HEK293T (cell line): Measurements from ENCODE around the gene DLK1.

Experiments used
- BHLHE40 ChIP-seq: fragments of 450-650 bp; IDR thresholded peaks from 2 replicates; pipeline ENCODE4 v1.6.1; 2016; ENCODE audit warnings: mild to moderate bottlenecking, moderate library complexity, borderline replicate concordance
- FOXA1 ChIP-seq: fragments of 450-650 bp; IDR thresholded peaks from 2 replicates; pipeline ENCODE4 v1.6.1; 2016; ENCODE audit warnings: mild to moderate bottlenecking
- FOXK2 ChIP-seq: fragments of 450-650 bp; IDR thresholded peaks from 2 replicates; pipeline ENCODE4 v1.6.1; 2016; ENCODE audit warnings: mild to moderate bottlenecking
- FOXM1 ChIP-seq: fragments of 450-650 bp; IDR thresholded peaks from 2 replicates; pipeline ENCODE4 v1.6.1; 2017; ENCODE audit warnings: mild to moderate bottlenecking, borderline replicate concordance
- NFRKB ChIP-seq: fragments of 450-650 bp; IDR thresholded peaks from 2 replicates; pipeline ENCODE4 v1.6.1; 2016; ENCODE audit warnings: mild to moderate bottlenecking, moderate library complexity
- SP1 ChIP-seq: fragments of 450-650 bp; IDR thresholded peaks from 2 replicates; pipeline ENCODE4 v1.6.1; 2017
- ZNF384 ChIP-seq: fragments of 450-650 bp; IDR thresholded peaks from 2 replicates; pipeline ENCODE4 v1.6.1; 2016

DNA sequence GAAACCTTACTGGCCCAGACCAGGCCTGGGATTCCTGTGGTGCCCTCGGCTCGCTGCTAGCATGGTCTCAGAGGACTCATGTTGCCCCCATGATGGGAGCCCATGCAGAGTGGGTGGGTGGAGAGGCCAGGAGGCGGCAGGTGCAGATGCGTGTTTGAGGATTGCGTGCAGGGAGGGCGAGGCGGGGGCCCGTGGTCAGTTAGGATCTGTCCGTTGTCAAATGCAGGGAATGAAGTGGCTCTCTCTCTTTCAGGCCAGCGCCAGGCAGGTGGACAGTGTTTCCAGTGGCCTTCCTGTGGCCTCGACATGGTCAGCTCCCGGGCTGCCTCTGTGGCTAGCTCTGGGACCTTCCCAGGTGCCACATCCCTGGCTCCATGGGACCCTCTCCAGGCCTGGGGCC lies 39.3 kb upstream of the DLK1 start:
- TF ChIP-seq FOXK2 = no peak
- no peak for TF ChIP-seq NFRKB
- no peak for TF ChIP-seq BHLHE40
- TF ChIP-seq FOXA1 = no peak
- no peak for TF ChIP-seq SP1
- no peak for TF ChIP-seq ZNF384
- no peak for TF ChIP-seq FOXM1
